Hepatocyte (in vitro differentiated cells): ENCODE results near the gene CNDP1. TPM values are rescaled to one million over a fixed set of nuclear protein-coding genes. Genes with fewer than 3 reads are reported as not detected.

ENCODE experiments used
- DNase-seq: peaks from one replicate; pipeline ENCODE4 v3.0.0-alpha.2; 2016; ENCODE audit warnings: low spot score
- H2AFZ ChIP-seq: fragments of 200-600 bp; sonication (generic); 2 replicates; pipeline ENCODE4 v1.6.0; 2016; ENCODE audit warnings: antibody characterized with exemption, mild to moderate bottlenecking
- H3K27ac ChIP-seq: fragments of 200-600 bp; sonication (generic); 2 replicates; pipeline ENCODE4 v1.5.1; 2016; ENCODE audit warnings: mild to moderate bottlenecking
- H3K27me3 ChIP-seq: fragments of 200-600 bp; sonication (generic); 2 replicates; pipeline ENCODE4 v1.6.1; 2016
- H3K36me3 ChIP-seq: fragments of 200-600 bp; sonication (generic); replicated peaks from 2 replicates; pipeline ENCODE4 v1.5.1; 2016; ENCODE audit warnings: low read depth; ENCODE audit not compliant: insufficient read depth
- H3K4me1 ChIP-seq: fragments of 200-600 bp; sonication (generic); 2 replicates; pipeline ENCODE4 v1.5.1; 2016; ENCODE audit warnings: mild to moderate bottlenecking, moderate library complexity; ENCODE audit not compliant: insufficient read depth
- H3K4me2 ChIP-seq: fragments of 200-600 bp; sonication (generic); 2 replicates; pipeline ENCODE4 v1.6.0; 2016
- H3K4me3 ChIP-seq: fragments of 200-600 bp; sonication (generic); 2 replicates; pipeline ENCODE4 v1.5.1; 2016; ENCODE audit warnings: mild to moderate bottlenecking
- H3K79me2 ChIP-seq: fragments of 200-600 bp; sonication (generic); 2 replicates; pipeline ENCODE4 v1.6.0; 2017; ENCODE audit warnings: mild to moderate bottlenecking
- H3K9me2 ChIP-seq: fragments of 200-600 bp; sonication (generic); replicated peaks from 2 replicates; pipeline ENCODE4 v1.6.0; 2017; ENCODE audit warnings: mild to moderate bottlenecking; ENCODE audit not compliant: insufficient read depth
- H3K9me3 ChIP-seq: fragments of 200-600 bp; sonication (generic); 2 replicates; pipeline ENCODE4 v1.5.1; 2016; ENCODE audit warnings: low read depth, mild to moderate bottlenecking
- H4K20me1 ChIP-seq: fragments of 200-600 bp; sonication (generic); 2 replicates; pipeline ENCODE4 v1.6.0; 2016; ENCODE audit warnings: mild to moderate bottlenecking; ENCODE audit not compliant: insufficient read depth, poor library complexity, severe bottlenecking
- EZH2 ChIP-seq: fragments of 200-600 bp; sonication (generic); IDR thresholded peaks from 2 replicates; pipeline ENCODE4 v1.6.1; 2016; ENCODE audit warnings: antibody characterized with exemption, mild to moderate bottlenecking, borderline replicate concordance
- EZH2phosphoT487 ChIP-seq: fragments of 200-600 bp; sonication (generic); IDR thresholded peaks from one replicate; pipeline ENCODE4 v1.6.1; 2018; ENCODE audit warnings: antibody characterized with exemption, mild to moderate bottlenecking, low read depth, moderate library complexity; ENCODE audit not compliant: unreplicated experiment, severe bottlenecking
- WGBS: methylation state at CpG from one replicate; pipeline ENCODE4 v1.1.6; 2016; ENCODE audit warnings: low lambda C conversion rate; ENCODE audit errors: missing lambda C conversion rate; 5-methylcytosine and 5-hydroxymethylcytosine counted together
- polyA plus RNA-seq: library from polyadenylated mRNA; unstranded; fragments of >200 nt; fragmentation: Nextera tagmentation; extraction: Ambion mirVana; gene quantifications from 2 replicates; pipeline ENCODE4 v1.2.1, GENCODE V29; 2016
- total RNA-seq: library from RNA; depleted of rRNA; stranded (reverse); fragments of >200 nt; gene quantifications from 2 replicates; pipeline ENCODE4 v1.2.3, GENCODE V29; 2014
- TF ChIP-seq, protein P1 (sequence below): fragments of 200-600 bp; sonication (generic); IDR thresholded peaks from 2 replicates; pipeline ENCODE4 v1.5.1; 2016; ENCODE audit warnings: antibody characterized with exemption, mild to moderate bottlenecking; ENCODE audit not compliant: poor library complexity

CNDP1 gene
- total and polyA plus RNA-seq, 2 experiments from 2014 or later = 0.74 TPM; not detected in 1

DNA sequence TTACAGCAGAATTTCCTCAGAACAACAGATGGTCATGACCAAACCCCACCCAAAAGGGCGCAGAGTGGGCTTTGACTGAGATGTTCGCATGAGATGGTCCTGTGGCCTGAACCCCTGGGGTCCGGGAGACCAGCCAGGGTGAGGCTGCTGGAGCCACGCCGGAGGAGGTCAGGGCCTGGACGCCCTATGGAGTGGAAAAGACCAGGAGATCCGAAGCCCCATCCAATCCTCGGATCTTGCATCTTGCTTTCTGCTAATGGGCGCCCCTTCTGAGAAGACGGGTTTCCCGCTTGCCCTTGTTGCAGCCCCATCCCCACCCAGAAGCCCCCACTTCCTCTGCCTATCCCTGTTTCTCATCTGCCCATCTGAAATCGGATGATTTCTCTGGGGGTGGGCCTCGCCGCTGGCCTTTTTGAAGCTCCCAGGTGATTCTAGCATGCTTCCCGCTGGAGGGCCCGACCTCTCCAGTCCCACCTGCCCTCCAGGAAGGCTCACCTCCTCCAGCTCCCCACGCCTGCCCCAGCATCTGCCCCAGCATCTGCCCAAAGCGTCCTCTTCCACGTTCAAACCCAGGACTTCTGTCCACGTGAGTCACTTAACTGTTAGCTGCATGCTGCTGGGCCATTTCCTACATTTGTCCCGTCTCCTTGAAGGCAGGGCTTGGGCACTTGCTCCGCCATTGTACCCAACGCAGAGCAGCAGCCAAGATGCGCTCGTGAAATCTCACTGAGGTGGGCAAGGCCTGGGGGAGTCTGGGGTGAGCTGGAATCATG is 4.3 kb upstream of the CNDP1 start:
- no peaks in the 10 kb centered on the region for H3K4me1 ChIP-seq
- H3K27me3 ChIP-seq = no peaks in the 10 kb centered on the region
- H3K4me2 ChIP-seq = no peak overlapping the region
- DNase-seq = no peak
- WGBS = 98% methylated on average over 25 of the region's 25 CpGs
- H3K79me2 ChIP-seq = no peaks in the 10 kb centered on the region
- H2AFZ ChIP-seq = no peak overlapping the region
- no peaks in the 10 kb centered on the region for H3K36me3 ChIP-seq
- no peaks in the 10 kb centered on the region for H4K20me1 ChIP-seq
- no peaks in the 10 kb centered on the region for H3K9me3 ChIP-seq
- no peak overlapping the region for H3K4me3 ChIP-seq
- TF ChIP-seq, protein P1, sequence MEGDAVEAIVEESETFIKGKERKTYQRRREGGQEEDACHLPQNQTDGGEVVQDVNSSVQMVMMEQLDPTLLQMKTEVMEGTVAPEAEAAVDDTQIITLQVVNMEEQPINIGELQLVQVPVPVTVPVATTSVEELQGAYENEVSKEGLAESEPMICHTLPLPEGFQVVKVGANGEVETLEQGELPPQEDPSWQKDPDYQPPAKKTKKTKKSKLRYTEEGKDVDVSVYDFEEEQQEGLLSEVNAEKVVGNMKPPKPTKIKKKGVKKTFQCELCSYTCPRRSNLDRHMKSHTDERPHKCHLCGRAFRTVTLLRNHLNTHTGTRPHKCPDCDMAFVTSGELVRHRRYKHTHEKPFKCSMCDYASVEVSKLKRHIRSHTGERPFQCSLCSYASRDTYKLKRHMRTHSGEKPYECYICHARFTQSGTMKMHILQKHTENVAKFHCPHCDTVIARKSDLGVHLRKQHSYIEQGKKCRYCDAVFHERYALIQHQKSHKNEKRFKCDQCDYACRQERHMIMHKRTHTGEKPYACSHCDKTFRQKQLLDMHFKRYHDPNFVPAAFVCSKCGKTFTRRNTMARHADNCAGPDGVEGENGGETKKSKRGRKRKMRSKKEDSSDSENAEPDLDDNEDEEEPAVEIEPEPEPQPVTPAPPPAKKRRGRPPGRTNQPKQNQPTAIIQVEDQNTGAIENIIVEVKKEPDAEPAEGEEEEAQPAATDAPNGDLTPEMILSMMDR = no peak
- TF ChIP-seq EZH2phosphoT487 (no peak), EZH2 (no peak)
- H3K9me2 ChIP-seq = no peaks in the 10 kb centered on the region
- H3K27ac ChIP-seq = no peak overlapping the region

DNA sequence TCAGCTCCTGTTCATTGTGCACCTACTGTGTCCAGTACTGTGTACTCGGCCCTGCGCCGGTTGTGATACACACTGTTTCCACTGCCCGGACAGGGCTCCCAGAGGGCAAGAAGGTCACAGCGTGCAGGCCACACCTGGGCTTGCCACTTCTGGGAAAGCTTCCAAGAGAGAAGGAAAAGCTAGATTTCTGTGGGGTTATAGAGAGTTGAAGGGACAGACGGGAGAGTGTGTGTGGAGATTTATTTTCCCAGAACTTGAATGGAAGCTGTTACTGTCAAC is 3.8 kb upstream of the CNDP1 start:
- H3K79me2 ChIP-seq = no peaks in the 10 kb centered on the region
- no peaks in the 10 kb centered on the region for H4K20me1 ChIP-seq
- no peaks in the 10 kb centered on the region for H3K27me3 ChIP-seq
- no peaks in the 10 kb centered on the region for H3K4me1 ChIP-seq
- no peak overlapping the region for H3K4me3 ChIP-seq
- DNase-seq = no peak
- no peaks in the 10 kb centered on the region for H3K9me2 ChIP-seq
- no peaks in the 10 kb centered on the region for H3K9me3 ChIP-seq
- H3K4me2 ChIP-seq = no peak overlapping the region
- 88% methylated on average over 6 of the region's 6 CpGs for WGBS
- no peak overlapping the region for H2AFZ ChIP-seq
- no peak for TF ChIP-seq EZH2phosphoT487
- TF ChIP-seq EZH2 = no peak
- TF ChIP-seq, protein P1 = no peak
- no peaks in the 10 kb centered on the region for H3K36me3 ChIP-seq
- H3K27ac ChIP-seq = no peak overlapping the region

DNA sequence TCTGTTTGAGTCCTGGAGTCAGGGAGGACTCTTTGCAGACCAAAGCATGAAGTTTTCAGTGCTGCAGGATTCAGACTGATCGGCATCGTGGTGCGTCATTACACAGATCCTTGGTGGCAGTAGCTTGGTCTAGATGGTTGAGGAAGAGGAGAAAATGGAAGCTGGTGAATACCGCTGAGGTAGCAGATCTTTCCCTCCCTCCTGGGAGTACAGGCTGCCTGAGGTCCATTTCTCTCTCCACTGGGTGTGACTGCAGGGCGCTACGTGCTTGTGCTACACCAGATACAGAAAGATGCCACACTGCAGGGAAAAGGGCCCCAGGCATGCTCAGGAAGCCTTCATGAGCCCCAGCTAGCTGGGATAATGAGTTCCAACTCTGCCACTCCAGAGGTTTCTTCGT is 3.3 kb upstream of the CNDP1 start:
- Histone ChIP-seq H3K27ac (no peak overlapping the region), H3K4me2 (no peak overlapping the region), H3K79me2 (no peaks in the 10 kb centered on the region), H3K9me3 (no peaks in the 10 kb centered on the region), H3K4me1 (no peaks in the 10 kb centered on the region), H2AFZ (no peak overlapping the region), H3K27me3 (no peaks in the 10 kb centered on the region), H3K36me3 (no peaks in the 10 kb centered on the region), H3K4me3 (no peak overlapping the region), H4K20me1 (no peaks in the 10 kb centered on the region), H3K9me2 (no peaks in the 10 kb centered on the region)
- DNase-seq = no peak
- 91% methylated on average over 7 of the region's 7 CpGs for WGBS
- no peak for TF ChIP-seq EZH2

DNA sequence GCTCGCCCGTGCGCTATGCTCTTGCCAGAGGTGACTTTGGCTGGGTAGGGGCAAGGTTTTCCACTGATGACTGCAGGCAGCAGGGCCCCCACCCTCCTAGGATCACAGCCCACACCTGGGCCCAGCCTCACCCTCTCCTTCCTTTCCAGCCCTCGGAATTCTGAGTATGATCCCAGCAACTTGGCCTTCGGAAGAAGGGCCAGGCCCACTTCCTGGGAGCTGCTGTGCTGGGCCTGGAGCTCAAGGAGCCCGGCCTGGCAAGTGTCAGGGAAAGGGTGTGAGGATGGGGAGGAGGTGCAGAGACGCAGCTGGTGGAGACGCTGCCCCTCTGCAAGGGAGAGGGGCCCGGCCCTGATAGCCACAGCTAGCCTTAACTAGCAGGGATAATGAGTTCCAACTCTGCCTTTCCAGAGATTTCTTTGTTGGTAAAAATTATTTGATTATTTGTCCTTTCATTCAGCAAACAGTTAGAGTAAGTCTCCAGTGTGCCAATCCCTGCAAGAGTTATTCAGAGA is 1.7 kb upstream of the CNDP1 start:
- TF ChIP-seq, protein P1 = no peak
- no peak for TF ChIP-seq EZH2phosphoT487
- no peak for TF ChIP-seq EZH2
- Histone ChIP-seq H3K4me1 (no peaks in the 10 kb centered on the region), H3K27ac (no peak overlapping the region), H2AFZ (no peak overlapping the region), H3K79me2 (no peaks in the 10 kb centered on the region), H3K36me3 (no peaks in the 10 kb centered on the region), H3K4me2 (no peak overlapping the region), H3K9me3 (no peaks in the 10 kb centered on the region), H4K20me1 (no peaks in the 10 kb centered on the region), H3K27me3 (no peaks in the 10 kb centered on the region), H3K4me3 (no peak overlapping the region), H3K9me2 (no peaks in the 10 kb centered on the region)
- 55% methylated on average over 9 of the region's 9 CpGs for WGBS
- no peak for DNase-seq
